HepG2 (cell line): ENCODE results near the gene NINL. TPM values are rescaled to one million over a fixed set of nuclear protein-coding genes. Genes with fewer than 3 reads are reported as not detected.

ENCODE experiments used
- CBX2 ChIP-seq, 2 experiments: fragments of 200-600 bp in 1 of 2; sonication (generic); formaldehyde crosslinking in 1 of 2; IDR thresholded peaks; 2 replicates each; pipeline versions ENCODE4 v1.7.0 to v1.8.1; 2018 to 2022; ENCODE audit warnings: low read depth in 2 of 2, low read length in 1 of 2, mild to moderate bottlenecking in 1 of 2, missing genetic modification reagents in 1 of 2
- IKZF4 ChIP-seq: sonication (generic); formaldehyde crosslinking; IDR thresholded peaks from 2 replicates; pipeline ENCODE4 v1.5.1; 2020; ENCODE audit warnings: borderline replicate concordance, mild to moderate bottlenecking, low read depth, missing genetic modification reagents; ENCODE audit errors: not compliant biosample characterization
- IRX3 ChIP-seq: sonication (generic); formaldehyde crosslinking; IDR thresholded peaks from 2 replicates; pipeline ENCODE4 v1.8.1; 2023; ENCODE audit warnings: mild to moderate bottlenecking, low read depth, missing genetic modification reagents, borderline replicate concordance
- NCOA2 ChIP-seq: sonication (generic); formaldehyde crosslinking; IDR thresholded peaks from 2 replicates; pipeline ENCODE4 v1.8.0; 2022; ENCODE audit warnings: inconsistent platforms
- NCOA5 ChIP-seq: sonication (generic); formaldehyde crosslinking; IDR thresholded peaks from 2 replicates; pipeline ENCODE4 v1.4.0; 2020; ENCODE audit warnings: missing genetic modification reagents
- NR2F2 ChIP-seq: IDR thresholded peaks from 2 replicates; pipeline ENCODE4 v1.6.1; 2012; ENCODE audit warnings: low read depth, inconsistent platforms, borderline replicate concordance
- SOX6 ChIP-seq, 2 experiments: fragments of 450-650 bp in 1 of 2; sonication (generic) in 1 of 2; formaldehyde crosslinking in 1 of 2; IDR thresholded peaks; 2 replicates each; pipeline versions ENCODE4 v1.4.0 to v1.6.1; 2017 to 2020; ENCODE audit warnings: antibody characterized with exemption in 1 of 2, mild to moderate bottlenecking in 1 of 2, missing genetic modification reagents in 1 of 2
- STAT5B ChIP-seq: sonication (generic); formaldehyde crosslinking; IDR thresholded peaks from 2 replicates; pipeline ENCODE4 v1.4.0; 2020; ENCODE audit warnings: missing genetic modification reagents
- YEATS2 ChIP-seq: sonication (generic); formaldehyde crosslinking; IDR thresholded peaks from 2 replicates; pipeline ENCODE4 v1.4.0; 2020; ENCODE audit warnings: missing genetic modification reagents, borderline replicate concordance
- ZC3H13 ChIP-seq: sonication (generic); formaldehyde crosslinking; IDR thresholded peaks from 2 replicates; pipeline ENCODE4 v1.8.1; 2023; ENCODE audit warnings: mild to moderate bottlenecking, missing genetic modification reagents, moderate library complexity
- ZFP1 ChIP-seq: IDR thresholded peaks from 2 replicates; pipeline ENCODE4 v1.6.1; 2016
- ZNF225 ChIP-seq: sonication (generic); formaldehyde crosslinking; IDR thresholded peaks from 2 replicates; pipeline ENCODE4 v1.4.0; 2020; ENCODE audit warnings: mild to moderate bottlenecking, missing genetic modification reagents
- ZNF383 ChIP-seq: sonication (generic); formaldehyde crosslinking; IDR thresholded peaks from 2 replicates; pipeline ENCODE4 v1.4.0; 2020; ENCODE audit warnings: missing genetic modification reagents, mild to moderate bottlenecking, borderline replicate concordance
- ZNF562 ChIP-seq: sonication (generic); formaldehyde crosslinking; IDR thresholded peaks from 2 replicates; pipeline ENCODE4 v1.8.0; 2022; ENCODE audit warnings: missing genetic modification reagents, borderline replicate concordance
- ZNF746 ChIP-seq: sonication (generic); formaldehyde crosslinking; IDR thresholded peaks from 2 replicates; pipeline ENCODE4 v1.8.0; 2022; ENCODE audit warnings: mild to moderate bottlenecking, missing genetic modification reagents
- polyA plus RNA-seq, 8 experiments: library from polyadenylated mRNA; depleted of rRNA in 3 of 8; stranded (reverse) in 7 of 8; unstranded in 1 of 8; fragments of >200 nt; fragmentation: Illumina TruSeq in 4 of 8; extraction: Trizol in 4 of 8; gene quantifications; 2 replicates each; pipeline versions ENCODE4 v1.2.1 to v1.2.3, GENCODE V29; 2011 to 2016; ENCODE audit warnings: low read depth in 4 of 8, missing spikeins in 1 of 8, mixed read lengths in 1 of 8; ENCODE audit not compliant: insufficient read depth in 1 of 8
- total RNA-seq, 5 experiments: library from RNA; depleted of rRNA; stranded (reverse); fragments of >200 nt; fragmentation: Illumina TruSeq; extraction: Trizol; gene quantifications; 2 replicates each; pipeline ENCODE4 v1.2.3, GENCODE V29; 2016; ENCODE audit warnings: low read depth in 1 of 5
- TF ChIP-seq, protein P1 (sequence below): sonication (generic); formaldehyde crosslinking; IDR thresholded peaks from 2 replicates; pipeline ENCODE4 v1.4.0; 2020; ENCODE audit warnings: mild to moderate bottlenecking, missing genetic modification reagents, borderline replicate concordance
- TF ChIP-seq, protein P2 (sequence below): conservative IDR thresholded peaks from 2 replicates; pipeline ENCODE4 v1.6.1; 2018; ENCODE audit warnings: missing genetic modification reagents
- TF ChIP-seq, protein P3 (sequence below): sonication (generic); formaldehyde crosslinking; IDR thresholded peaks from 2 replicates; pipeline ENCODE4 v1.5.0; 2020; ENCODE audit warnings: missing genetic modification reagents
- TF ChIP-seq, protein P4 (sequence below): sonication (generic); formaldehyde crosslinking; IDR thresholded peaks from 2 replicates; pipeline ENCODE4 v1.4.0; 2020; ENCODE audit warnings: mild to moderate bottlenecking, missing genetic modification reagents

The NINL gene
- total and polyA plus RNA-seq, 2 of the 13 experiments (the other 11 are each of a cell fraction or from before 2014, with no cell fraction given), result 32.3 to 34.3 TPM

DNA sequence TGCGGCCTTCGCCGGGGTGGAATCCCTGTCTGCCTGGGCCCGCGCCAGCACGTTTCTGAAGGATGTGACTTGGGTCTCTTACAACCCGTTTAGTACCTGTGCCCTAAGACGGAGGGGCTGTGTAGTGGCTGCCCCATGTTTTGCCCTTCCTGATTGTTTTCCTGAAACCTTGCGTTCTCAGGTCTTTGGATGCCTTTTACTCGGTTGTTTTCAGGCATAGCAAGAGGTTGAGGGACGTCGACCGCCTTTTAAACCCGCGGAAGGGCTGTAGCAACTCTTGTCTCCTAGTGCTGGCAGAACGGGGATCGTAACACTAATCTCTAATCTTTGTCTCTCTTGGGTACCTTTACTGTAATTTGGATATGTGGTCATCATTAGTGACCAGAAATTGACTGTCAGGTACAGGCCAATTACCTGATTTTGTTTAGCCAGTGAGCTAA, 39.2 kb upstream of the NINL start (continued):
- TF ChIP-seq, protein P1, sequence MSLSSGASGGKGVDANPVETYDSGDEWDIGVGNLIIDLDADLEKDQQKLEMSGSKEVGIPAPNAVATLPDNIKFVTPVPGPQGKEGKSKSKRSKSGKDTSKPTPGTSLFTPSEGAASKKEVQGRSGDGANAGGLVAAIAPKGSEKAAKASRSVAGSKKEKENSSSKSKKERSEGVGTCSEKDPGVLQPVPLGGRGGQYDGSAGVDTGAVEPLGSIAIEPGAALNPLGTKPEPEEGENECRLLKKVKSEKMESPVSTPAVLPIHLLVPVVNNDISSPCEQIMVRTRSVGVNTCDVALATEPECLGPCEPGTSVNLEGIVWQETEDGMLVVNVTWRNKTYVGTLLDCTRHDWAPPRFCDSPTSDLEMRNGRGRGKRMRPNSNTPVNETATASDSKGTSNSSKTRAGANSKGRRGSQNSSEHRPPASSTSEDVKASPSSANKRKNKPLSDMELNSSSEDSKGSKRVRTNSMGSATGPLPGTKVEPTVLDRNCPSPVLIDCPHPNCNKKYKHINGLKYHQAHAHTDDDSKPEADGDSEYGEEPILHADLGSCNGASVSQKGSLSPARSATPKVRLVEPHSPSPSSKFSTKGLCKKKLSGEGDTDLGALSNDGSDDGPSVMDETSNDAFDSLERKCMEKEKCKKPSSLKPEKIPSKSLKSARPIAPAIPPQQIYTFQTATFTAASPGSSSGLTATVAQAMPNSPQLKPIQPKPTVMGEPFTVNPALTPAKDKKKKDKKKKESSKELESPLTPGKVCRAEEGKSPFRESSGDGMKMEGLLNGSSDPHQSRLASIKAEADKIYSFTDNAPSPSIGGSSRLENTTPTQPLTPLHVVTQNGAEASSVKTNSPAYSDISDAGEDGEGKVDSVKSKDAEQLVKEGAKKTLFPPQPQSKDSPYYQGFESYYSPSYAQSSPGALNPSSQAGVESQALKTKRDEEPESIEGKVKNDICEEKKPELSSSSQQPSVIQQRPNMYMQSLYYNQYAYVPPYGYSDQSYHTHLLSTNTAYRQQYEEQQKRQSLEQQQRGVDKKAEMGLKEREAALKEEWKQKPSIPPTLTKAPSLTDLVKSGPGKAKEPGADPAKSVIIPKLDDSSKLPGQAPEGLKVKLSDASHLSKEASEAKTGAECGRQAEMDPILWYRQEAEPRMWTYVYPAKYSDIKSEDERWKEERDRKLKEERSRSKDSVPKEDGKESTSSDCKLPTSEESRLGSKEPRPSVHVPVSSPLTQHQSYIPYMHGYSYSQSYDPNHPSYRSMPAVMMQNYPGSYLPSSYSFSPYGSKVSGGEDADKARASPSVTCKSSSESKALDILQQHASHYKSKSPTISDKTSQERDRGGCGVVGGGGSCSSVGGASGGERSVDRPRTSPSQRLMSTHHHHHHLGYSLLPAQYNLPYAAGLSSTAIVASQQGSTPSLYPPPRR (CRISPR knock-in tag), result no peak
- TF ChIP-seq ZNF383 (CRISPR knock-in tag) (no peak), ZC3H13 (CRISPR knock-in tag) (peak; percentile 89), NR2F2 (no peak), SOX6 (IDR thresholded peaks at IDR 0.05) (no peak), SOX6 (CRISPR knock-in tag; IDR thresholded peaks at IDR 0.05) (0 out of 2 replicates have a peak, but pooled peaks have one; percentile 1), ZFP1 (CRISPR knock-in tag) (no peak), CBX2 (IDR thresholded peaks at IDR 0.05; ENCODE audit: low read depth, low read length) (no peak), CBX2 (CRISPR knock-in tag; IDR thresholded peaks at IDR 0.05; ENCODE audit: low read depth) (0 out of 2 replicates have a peak, but pooled peaks have one; percentile 95), IRX3 (CRISPR knock-in tag) (peak; percentile 88), ZNF746 (CRISPR knock-in tag) (peak; percentile 29), ZNF225 (no peak), IKZF4 (CRISPR knock-in tag) (no peak), ZNF562 (no peak), YEATS2 (CRISPR knock-in tag) (no peak), NCOA5 (no peak), STAT5B (no peak), NCOA2 (CRISPR knock-in tag) (peak; percentile 73; the same call in 1 of the 2 replicates)
- TF ChIP-seq, protein P2, sequence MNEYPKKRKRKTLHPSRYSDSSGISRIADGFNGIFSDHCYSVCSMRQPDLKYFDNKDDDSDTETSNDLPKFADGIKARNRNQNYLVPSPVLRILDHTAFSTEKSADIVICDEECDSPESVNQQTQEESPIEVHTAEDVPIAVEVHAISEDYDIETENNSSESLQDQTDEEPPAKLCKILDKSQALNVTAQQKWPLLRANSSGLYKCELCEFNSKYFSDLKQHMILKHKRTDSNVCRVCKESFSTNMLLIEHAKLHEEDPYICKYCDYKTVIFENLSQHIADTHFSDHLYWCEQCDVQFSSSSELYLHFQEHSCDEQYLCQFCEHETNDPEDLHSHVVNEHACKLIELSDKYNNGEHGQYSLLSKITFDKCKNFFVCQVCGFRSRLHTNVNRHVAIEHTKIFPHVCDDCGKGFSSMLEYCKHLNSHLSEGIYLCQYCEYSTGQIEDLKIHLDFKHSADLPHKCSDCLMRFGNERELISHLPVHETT (CRISPR knock-in tag), result no peak; the same call in 1 of the 2 replicates
- TF ChIP-seq, protein P3, sequence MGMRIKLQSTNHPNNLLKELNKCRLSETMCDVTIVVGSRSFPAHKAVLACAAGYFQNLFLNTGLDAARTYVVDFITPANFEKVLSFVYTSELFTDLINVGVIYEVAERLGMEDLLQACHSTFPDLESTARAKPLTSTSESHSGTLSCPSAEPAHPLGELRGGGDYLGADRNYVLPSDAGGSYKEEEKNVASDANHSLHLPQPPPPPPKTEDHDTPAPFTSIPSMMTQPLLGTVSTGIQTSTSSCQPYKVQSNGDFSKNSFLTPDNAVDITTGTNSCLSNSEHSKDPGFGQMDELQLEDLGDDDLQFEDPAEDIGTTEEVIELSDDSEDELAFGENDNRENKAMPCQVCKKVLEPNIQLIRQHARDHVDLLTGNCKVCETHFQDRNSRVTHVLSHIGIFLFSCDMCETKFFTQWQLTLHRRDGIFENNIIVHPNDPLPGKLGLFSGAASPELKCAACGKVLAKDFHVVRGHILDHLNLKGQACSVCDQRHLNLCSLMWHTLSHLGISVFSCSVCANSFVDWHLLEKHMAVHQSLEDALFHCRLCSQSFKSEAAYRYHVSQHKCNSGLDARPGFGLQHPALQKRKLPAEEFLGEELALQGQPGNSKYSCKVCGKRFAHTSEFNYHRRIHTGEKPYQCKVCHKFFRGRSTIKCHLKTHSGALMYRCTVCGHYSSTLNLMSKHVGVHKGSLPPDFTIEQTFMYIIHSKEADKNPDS (CRISPR knock-in tag), result peak; percentile 83; the same call in 1 of the 2 replicates
- TF ChIP-seq, protein P4, sequence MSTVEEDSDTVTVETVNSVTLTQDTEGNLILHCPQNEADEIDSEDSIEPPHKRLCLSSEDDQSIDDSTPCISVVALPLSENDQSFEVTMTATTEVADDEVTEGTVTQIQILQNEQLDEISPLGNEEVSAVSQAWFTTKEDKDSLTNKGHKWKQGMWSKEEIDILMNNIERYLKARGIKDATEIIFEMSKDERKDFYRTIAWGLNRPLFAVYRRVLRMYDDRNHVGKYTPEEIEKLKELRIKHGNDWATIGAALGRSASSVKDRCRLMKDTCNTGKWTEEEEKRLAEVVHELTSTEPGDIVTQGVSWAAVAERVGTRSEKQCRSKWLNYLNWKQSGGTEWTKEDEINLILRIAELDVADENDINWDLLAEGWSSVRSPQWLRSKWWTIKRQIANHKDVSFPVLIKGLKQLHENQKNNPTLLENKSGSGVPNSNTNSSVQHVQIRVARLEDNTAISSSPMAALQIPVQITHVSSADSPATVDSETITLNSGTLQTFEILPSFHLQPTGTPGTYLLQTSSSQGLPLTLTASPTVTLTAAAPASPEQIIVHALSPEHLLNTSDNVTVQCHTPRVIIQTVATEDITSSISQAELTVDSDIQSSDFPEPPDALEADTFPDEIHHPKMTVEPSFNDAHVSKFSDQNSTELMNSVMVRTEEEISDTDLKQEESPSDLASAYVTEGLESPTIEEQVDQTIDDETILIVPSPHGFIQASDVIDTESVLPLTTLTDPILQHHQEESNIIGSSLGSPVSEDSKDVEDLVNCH, result 0 out of 2 replicates have a peak, but pooled peaks have one; percentile 65
